ENCODE measurements around the gene COMTD1.

Gene COMTD1

DNA sequence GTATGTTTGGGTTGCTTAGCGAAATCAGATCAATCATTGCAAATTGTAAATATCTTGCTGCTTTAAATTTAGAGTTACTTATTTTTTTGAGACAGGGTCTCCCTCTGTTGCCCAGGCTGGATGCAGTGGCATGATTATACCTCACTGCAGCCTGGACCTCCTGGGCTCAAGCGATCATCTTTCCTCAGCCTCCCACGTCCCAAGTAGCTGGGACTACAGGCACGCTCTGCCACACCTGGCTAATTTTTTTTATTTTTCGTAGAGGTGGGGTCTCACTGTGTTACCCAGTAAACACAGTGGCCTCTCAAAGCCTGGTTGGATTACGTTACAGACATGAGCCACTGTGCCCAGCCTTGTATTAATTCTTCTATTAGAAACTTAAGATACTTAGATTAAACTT lies 23.4 kb downstream of the COMTD1 start:
- DNase-seq (ENCODE audit: extremely low read depth, low read depth) = no peak
- TF ChIP-seq CTCF (IDR thresholded peaks at IDR 0.05; ENCODE audit: low read depth, low read length) = no peak

DNA sequence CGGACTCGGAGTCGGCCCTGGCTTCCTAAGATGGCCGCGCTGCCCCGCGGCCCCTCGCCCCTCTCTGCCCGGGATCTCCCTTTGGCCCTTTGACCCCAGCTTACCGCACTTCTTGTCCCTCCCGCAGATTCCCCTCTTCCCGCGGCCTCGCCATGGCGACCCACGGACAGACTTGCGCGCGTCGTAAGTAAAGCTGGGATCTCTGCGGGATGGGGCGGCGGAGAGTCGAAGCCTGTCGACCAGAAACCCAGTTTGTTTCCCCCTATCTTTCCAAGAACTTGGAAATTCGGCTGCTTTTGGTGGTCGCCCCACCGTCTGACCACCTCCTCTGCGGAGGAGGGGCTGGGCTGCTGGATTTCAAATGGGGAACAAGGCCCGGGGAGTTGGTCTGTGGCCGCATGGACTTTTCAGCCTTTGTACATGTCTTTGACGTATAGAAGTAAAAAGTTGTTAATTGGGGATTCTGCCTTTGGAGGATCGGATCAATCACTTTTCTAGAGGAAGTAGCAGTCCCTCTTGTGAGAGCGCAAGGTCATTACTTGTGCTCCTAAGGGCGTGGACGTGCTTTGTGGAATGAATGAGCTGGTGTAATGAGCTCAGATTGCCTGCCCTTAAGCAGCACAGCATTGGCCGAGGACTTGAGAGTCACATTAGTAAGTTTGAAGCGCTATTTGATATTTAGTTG lies 24.6 kb downstream of the COMTD1 start:
- no peak for TF ChIP-seq CTCF (IDR thresholded peaks at IDR 0.05; ENCODE audit: low read depth, low read length)
- DNase-seq (ENCODE audit: extremely low read depth, low read depth) = no peak

- peak; percentile 75 for DNase-seq (ENCODE audit: extremely low read depth, low read depth)
- TF ChIP-seq CTCF (IDR thresholded peaks at IDR 0.05; ENCODE audit: low read depth, low read length) = no peak
These were observed 25.3 kb downstream of the COMTD1 start, which contains the start of gene VDAC2 for GRCh38 chr10:75210282-75211006. Gene VDAC2, plus strand, starts transcription at chr10:75210796. Its CDS starts 363 bp downstream, at chr10:75211159.

DNA sequence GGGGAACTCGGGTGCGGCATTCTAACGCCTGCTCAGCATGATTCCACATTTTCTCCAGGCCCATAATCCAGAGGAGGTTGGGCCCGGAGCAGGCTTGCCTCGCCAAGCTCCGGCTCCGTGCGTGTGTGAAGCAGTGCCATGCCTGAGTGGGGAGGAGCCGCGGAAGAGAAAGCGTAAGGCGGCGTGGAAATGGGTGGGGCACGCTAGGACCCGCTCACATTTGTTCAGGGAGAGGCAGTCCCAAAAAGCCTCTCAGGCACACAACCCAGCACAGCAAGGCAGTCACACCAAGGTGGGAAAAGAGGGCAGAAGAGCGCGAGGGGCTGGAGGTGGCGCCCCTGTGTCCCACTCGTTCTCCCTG lies 25.9 kb downstream of the COMTD1 start:
- DNase-seq (ENCODE audit: extremely low read depth, low read depth) = peak; percentile 65
- TF ChIP-seq CTCF (IDR thresholded peaks at IDR 0.05; ENCODE audit: low read depth, low read length) = no peak

DNA sequence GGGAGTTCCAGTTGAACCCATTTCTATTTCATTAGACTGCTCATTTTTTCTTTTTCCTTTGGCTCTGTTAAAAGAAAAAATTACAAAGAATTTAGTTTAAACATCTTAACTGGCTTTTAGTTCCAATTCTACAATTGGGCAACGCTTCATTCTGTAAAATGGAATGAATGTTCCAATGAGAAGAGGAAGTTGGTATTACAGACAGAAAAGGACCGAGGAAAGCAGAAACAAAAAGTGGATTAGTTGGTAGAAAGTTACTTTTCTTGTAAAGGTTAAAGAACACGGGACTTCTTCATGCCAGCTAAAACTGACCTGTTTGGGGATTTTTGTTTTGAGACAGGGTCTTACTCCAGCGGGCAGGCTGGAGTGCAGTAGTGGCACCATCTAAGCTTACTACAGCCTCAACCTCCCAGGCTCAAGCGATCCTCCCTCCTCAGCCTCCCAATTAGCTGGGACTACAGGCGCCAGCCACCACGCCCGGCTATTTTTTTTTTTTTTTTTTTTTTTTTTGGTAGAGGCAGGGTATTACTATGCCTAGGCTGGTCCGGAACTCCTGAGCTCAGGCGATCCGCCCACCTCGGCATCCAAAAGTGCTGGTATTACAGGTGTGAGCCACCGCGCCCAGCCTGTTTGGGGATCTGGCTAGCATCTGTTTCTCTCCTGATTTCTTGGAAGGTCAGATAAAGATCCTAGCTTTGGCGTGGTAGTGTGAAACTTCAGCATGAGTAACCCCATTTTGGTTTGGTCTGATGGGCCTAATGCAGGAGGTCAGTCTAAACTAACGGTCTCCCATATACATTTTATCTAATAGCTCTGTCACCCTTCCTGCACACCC lies 26.5 kb downstream of the COMTD1 start:
- TF ChIP-seq CTCF (IDR thresholded peaks at IDR 0.05; ENCODE audit: low read depth, low read length) = no peak
- DNase-seq (ENCODE audit: extremely low read depth, low read depth) = no peak

DNA sequence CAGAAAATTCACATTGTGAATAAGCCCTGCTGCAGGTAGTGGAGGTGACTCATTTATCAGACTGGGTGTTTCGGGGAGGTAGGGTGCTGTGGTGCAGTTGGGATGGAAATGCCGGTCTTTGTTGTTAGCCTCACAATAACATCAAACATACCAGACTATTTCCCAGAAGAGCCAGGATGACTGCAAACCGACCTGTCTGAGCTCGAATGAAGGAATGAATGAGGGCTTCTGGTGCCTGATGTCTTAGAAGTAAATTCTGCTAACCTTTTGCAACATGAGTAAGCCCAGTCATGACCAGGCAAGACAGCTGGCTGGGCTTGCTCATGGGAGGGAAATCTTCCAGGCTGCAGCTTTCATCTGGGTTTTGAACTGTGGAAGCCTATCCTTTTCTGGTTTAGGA lies 27.6 kb downstream of the COMTD1 start:
- peak; percentile 40 for DNase-seq (ENCODE audit: extremely low read depth, low read depth)
- no peak for TF ChIP-seq CTCF (IDR thresholded peaks at IDR 0.05; ENCODE audit: low read depth, low read length)

GRCh38 chr10:75207857-75208144 lies 28.0 kb downstream of the COMTD1 start:
- no peak for DNase-seq (ENCODE audit: extremely low read depth, low read depth)
- no peak for TF ChIP-seq CTCF (IDR thresholded peaks at IDR 0.05; ENCODE audit: low read depth, low read length)

All from AG09319 (cell line).